Lower leg skin (tissue), 4 donors: ENCODE data around the gene ATP8A2. TPM values are rescaled to one million over a fixed set of nuclear protein-coding genes. Genes with fewer than 3 reads are reported as not detected.

ENCODE experiments used
- DNase-seq, 2 donors: peaks; one replicate each; pipeline ENCODE4 v3.0.0-alpha.2; 2019; ENCODE audit warnings: low spot score in 2 of 2
- H3K4me3 ChIP-seq: fragments of 200-600 bp; sonication (generic); 2 replicates; pipeline ENCODE4 v1.5.1; 2017; ENCODE audit warnings: mild to moderate bottlenecking, low read depth; ENCODE audit not compliant: poor library complexity, severe bottlenecking
- CTCF ChIP-seq, 3 donors: fragments of 450-650 bp; IDR thresholded peaks; one replicate each; pipeline ENCODE4 v1.5.1; 2016; ENCODE audit warnings: antibody characterized with exemption in 3 of 3, mild to moderate bottlenecking in 3 of 3, moderate library complexity in 2 of 3
- POLR2A ChIP-seq, 2 donors: fragments of 450-650 bp; IDR thresholded peaks; one replicate each; pipeline ENCODE4 v1.6.1; 2016 to 2017; ENCODE audit warnings: antibody characterized with exemption in 2 of 2, mild to moderate bottlenecking in 1 of 2, moderate library complexity in 1 of 2
- WGBS, 2 donors: methylation state at CpG; one replicate each; pipeline ENCODE4 v1.1.5; 2018; 5-methylcytosine and 5-hydroxymethylcytosine counted together
- intact Hi-C: fragments of 100-400 bp; cut with DNase I; formaldehyde crosslinking; loops from one replicate; pipeline ENCODE4 v1.15.0; 2023; ENCODE audit warnings: low total_unique reads
- total RNA-seq, 4 donors: library from RNA; depleted of rRNA; stranded (reverse); fragments of >200 nt; gene quantifications; one replicate each; pipeline ENCODE4 v1.1.0, GENCODE V29; 2016

Gene ATP8A2
- total RNA-seq, 4 donors from 2014 or later = 0.05 to 0.23 TPM; not detected in 2

DNA sequence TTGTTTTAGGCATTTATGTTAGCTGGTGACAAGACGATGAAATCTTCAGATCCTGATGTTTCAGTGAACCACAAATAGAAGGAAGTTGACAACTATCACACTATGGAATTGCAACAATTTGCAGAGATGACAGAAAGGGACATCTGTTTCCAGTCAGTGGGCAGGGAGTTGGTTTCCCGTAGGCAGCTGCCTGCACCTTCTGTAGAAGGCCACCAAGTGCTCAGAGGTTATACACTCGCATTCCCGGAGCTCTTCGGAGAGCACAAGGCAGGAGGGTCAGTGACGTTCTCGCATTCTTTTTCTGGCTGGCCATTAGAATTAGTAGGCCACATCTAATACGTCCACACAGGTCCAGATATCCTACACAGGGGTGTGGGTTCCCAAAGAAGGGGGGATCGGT is 550.6 kb downstream of the ATP8A2 start:
- WGBS, 2 donors = 58 to 80% methylated on average over 9 of the region's 9 CpGs
- intact Hi-C loops = no loop called here
- no peak for DNase-seq
- TF ChIP-seq POLR2A (IDR thresholded peaks at IDR 0.05) (no peak), CTCF (IDR thresholded peaks at IDR 0.05) (no peak)
- no peak overlapping the region for H3K4me3 ChIP-seq

- H3K4me3 ChIP-seq = no peak overlapping the region
- intact Hi-C loops = no loop called here
- TF ChIP-seq POLR2A (IDR thresholded peaks at IDR 0.05) = no peak
- no peak for TF ChIP-seq CTCF (IDR thresholded peaks at IDR 0.05)
- no peak for DNase-seq
- 68 to 80% methylated on average over 5 of the region's 5 CpGs for WGBS, 2 donors
Measured at GRCh38 chr13:25923217-25924085, 551.7 kb downstream of the ATP8A2 start.

DNA sequence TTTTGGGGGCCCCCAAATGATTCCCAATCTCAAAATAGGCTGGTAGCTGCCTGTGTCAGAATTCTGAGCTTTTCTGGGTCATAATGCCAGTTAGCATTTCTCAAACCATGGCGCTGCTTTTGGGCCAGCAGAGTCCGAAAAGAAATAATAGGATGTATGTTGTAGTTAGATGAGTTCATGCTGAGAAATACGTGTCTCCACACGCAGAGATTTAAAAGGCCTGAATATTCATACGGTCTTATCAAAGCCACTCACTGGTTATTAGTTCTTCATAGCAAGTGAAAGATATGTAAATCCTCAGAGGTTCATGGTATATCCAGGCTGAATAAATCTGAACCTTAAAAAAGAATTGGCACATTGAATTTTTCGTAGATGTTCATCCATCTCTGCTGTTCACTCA is 555.6 kb downstream of the ATP8A2 start:
- 54 to 56% methylated on average over 6 of the region's 6 CpGs for WGBS, 2 donors
- no peak overlapping the region for H3K4me3 ChIP-seq
- TF ChIP-seq POLR2A (IDR thresholded peaks at IDR 0.05) (no peak), CTCF (IDR thresholded peaks at IDR 0.05) (no peak)
- intact Hi-C loops = no loop called here
- DNase-seq = no peak

GRCh38 chr13:25927932-25928331 is 556.2 kb downstream of the ATP8A2 start:
- 57 to 59% methylated on average over 2 of the region's 2 CpGs for WGBS, 2 donors
- H3K4me3 ChIP-seq = no peak overlapping the region
- intact Hi-C loops = no loop called here
- TF ChIP-seq CTCF (IDR thresholded peaks at IDR 0.05) (no peak), POLR2A (IDR thresholded peaks at IDR 0.05) (no peak)
- DNase-seq = no peak

GRCh38 chr13:25928941-25929505 is 557.2 kb downstream of the ATP8A2 start:
- 84 to 89% methylated on average over 12 of the region's 12 CpGs for WGBS, 2 donors
- TF ChIP-seq POLR2A (IDR thresholded peaks at IDR 0.05) (no peak), CTCF (IDR thresholded peaks at IDR 0.05) (no peak)
- H3K4me3 ChIP-seq = no peak overlapping the region
- no peak for DNase-seq
- intact Hi-C loops = no loop called here
